Measurements from ENCODE around the gene MCF2L. TPM values are rescaled to one million over a fixed set of nuclear protein-coding genes. Genes with fewer than 3 reads are reported as not detected.

Gene MCF2L
- total RNA-seq, 1 donor from 2014 or later, result 41.2 TPM

DNA sequence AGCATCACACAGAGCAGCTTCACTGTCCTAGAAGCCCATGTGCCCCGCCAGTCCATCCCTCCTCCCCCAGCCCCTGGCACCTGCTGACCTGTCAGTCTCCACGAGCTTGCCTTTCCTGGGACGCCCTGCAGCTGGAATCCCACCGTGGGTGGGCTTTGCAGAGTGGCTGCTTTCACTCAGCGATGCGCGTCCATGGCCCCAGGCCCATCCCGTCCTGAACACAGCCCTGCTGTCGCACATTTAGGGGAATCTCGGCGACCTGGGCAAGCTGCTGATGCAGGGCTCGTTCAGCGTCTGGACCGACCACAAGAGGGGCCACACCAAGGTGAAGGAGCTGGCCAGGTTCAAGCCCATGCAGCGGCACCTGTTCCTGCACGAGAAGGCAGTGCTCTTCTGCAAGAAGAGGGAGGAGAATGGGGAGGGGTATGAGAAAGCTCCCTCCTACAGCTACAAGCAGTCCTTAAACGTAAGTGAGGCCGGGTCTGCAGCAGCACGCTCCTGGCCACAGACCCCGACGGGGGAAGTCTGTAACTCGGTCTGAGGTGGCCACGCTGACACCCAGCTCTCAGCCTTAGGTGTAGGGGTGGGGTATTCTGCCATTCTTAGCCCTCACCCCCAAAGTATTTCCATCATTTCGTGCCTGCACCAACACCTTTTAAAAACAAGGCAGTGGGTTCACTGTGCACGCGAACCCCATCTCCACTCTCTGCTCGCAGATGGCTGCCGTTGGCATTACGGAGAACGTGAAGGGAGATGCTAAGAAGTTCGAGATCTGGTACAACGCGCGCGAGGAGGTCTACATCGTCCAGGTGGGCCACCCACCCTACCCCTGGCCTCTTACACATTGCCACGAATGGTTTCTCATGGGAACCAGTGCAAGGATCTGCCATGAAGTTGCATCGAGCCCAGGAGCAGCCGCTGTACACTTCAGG, 118.2 kb downstream of the MCF2L start:
- no peak overlapping the region for H3K27ac ChIP-seq (replicated peaks)
- no peaks in the 10 kb centered on the region for H3K9me3 ChIP-seq (replicated peaks)
- H3K36me3 ChIP-seq, result peaks cover 74% of the 10 kb centered on the region
- DNase-seq, result peak; percentile 9
- no peak overlapping the region for H3K4me3 ChIP-seq
- intact Hi-C loops (cut with micrococcal nuclease), result no loop called here
- H3K27me3 ChIP-seq (ENCODE audit: low read depth), result no peaks in the 10 kb centered on the region
- TF ChIP-seq, protein P1, sequence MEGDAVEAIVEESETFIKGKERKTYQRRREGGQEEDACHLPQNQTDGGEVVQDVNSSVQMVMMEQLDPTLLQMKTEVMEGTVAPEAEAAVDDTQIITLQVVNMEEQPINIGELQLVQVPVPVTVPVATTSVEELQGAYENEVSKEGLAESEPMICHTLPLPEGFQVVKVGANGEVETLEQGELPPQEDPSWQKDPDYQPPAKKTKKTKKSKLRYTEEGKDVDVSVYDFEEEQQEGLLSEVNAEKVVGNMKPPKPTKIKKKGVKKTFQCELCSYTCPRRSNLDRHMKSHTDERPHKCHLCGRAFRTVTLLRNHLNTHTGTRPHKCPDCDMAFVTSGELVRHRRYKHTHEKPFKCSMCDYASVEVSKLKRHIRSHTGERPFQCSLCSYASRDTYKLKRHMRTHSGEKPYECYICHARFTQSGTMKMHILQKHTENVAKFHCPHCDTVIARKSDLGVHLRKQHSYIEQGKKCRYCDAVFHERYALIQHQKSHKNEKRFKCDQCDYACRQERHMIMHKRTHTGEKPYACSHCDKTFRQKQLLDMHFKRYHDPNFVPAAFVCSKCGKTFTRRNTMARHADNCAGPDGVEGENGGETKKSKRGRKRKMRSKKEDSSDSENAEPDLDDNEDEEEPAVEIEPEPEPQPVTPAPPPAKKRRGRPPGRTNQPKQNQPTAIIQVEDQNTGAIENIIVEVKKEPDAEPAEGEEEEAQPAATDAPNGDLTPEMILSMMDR (IDR thresholded peaks at IDR 0.05; ENCODE audit: borderline replicate concordance), result no peak
- peaks cover 14% of the 10 kb centered on the region for H3K4me1 ChIP-seq

DNA sequence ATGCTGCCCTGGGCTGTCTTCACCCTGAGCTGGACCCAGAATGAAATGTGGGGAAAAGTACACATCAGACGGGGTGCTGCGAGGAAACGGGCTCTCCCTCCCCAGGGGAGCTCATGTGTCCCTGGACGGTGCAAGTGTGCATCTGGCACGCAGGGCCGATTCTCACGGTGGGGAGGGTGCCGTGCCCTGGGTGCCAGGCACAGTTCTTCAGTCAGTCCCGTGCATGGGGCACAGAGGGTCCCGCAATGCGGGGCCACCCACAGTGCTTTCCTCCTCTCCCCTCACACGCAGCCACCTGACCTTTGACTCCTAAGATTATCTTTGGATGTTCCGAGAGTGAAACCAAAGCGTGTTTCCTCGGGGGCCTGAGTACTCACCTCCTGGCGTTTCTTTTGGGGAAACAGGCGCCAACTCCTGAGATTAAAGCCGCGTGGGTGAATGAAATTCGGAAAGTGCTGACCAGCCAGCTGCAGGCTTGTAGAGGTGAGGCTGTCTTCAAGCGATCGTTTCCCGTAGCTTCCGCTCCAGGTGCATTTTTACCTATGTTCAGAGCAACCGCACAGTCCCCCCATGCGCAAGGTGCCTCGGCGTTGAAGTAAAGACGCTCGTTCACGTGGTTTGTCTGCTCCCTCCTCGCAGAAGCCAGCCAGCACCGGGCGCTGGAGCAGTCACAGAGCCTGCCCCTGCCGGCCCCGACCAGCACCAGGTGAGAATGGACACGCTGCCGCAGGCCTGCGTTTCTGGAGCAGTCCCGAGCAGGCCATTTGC, 119.1 kb downstream of the MCF2L start:
- TF ChIP-seq, protein P1 (IDR thresholded peaks at IDR 0.05; ENCODE audit: borderline replicate concordance), result no peak
- Histone ChIP-seq H3K36me3 (peaks cover 67% of the 10 kb centered on the region), H3K27ac (replicated peaks) (no peak overlapping the region), H3K4me1 (peaks cover 10% of the 10 kb centered on the region), H3K27me3 (ENCODE audit: low read depth) (no peaks in the 10 kb centered on the region), H3K9me3 (replicated peaks) (no peaks in the 10 kb centered on the region), H3K4me3 (no peak overlapping the region)
- DNase-seq, result peak; percentile 5
- intact Hi-C loops (cut with micrococcal nuclease), result no loop called here

DNA sequence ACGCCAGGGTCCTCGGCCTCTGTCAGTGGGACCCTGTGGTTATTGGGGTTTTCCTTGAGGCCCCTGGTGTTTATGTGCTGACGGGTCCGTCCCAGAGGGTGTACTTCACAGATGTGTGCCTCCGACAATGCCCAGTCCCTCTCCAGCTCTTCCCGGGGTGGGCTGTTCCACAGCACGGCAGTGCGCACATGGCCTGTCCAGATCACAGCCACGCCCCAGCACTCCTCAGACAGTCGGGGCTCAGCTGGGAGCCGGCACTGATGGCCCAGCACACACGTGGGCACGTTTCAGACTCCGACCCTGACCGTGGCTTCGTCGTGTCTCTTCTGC, 119.6 kb downstream of the MCF2L start:
- no peaks in the 10 kb centered on the region for H3K27me3 ChIP-seq (ENCODE audit: low read depth)
- H3K36me3 ChIP-seq, result peaks cover 62% of the 10 kb centered on the region
- H3K4me3 ChIP-seq, result no peak overlapping the region

DNA sequence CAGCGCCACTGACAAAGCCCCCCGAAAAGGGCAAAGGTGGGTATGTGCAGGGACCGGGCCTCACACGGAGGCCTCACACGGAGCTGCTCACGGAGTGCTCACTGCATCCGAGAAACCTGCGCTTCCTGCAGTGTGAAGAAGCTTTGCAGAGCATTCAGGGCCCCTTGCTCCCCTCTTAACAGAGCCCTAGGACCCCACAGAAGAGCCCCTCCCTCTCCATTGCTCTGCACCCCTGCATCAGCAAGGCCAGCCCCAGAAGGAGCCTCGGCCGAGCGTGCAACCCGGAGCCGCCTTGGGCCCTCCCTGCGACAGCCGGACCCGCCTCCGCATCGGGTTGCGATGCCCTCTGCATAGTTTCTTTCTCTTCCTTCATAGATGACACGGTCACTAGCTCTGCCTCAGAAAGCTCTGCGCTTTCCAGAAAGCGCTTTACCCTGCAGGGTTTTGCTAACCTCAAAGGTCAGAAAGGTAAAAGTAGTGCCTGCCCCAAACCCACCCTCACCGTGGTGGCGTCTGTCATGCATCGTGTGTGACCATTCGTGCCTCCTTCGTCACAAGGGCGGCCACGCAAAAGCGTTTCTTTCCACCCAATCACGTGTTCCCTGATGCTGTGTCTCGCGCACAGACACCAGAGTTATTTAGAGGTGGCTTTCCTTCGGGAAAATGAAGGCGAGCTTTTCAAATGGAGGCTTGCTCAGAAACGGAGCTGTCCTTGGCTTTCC, 120.8 kb downstream of the MCF2L start:
- Histone ChIP-seq H3K27ac (replicated peaks) (no peak overlapping the region), H3K36me3 (peaks cover 63% of the 10 kb centered on the region), H3K27me3 (ENCODE audit: low read depth) (no peaks in the 10 kb centered on the region), H3K9me3 (replicated peaks) (no peaks in the 10 kb centered on the region), H3K4me1 (no peaks in the 10 kb centered on the region), H3K4me3 (no peak overlapping the region)
- DNase-seq, result peak; percentile 7
- TF ChIP-seq, protein P1 (IDR thresholded peaks at IDR 0.05; ENCODE audit: borderline replicate concordance), result no peak
- intact Hi-C loops (cut with micrococcal nuclease), result no loop called here

More for the DNA sequence above, 119.6 kb downstream of the MCF2L start:
- peak; percentile 10 for DNase-seq
- TF ChIP-seq, protein P1 (IDR thresholded peaks at IDR 0.05; ENCODE audit: borderline replicate concordance), result no peak
- Histone ChIP-seq H3K9me3 (replicated peaks) (no peaks in the 10 kb centered on the region), H3K4me1 (peaks cover 4% of the 10 kb centered on the region), H3K27ac (replicated peaks) (no peak overlapping the region)
- intact Hi-C loops (cut with micrococcal nuclease), result no loop called here

DNA sequence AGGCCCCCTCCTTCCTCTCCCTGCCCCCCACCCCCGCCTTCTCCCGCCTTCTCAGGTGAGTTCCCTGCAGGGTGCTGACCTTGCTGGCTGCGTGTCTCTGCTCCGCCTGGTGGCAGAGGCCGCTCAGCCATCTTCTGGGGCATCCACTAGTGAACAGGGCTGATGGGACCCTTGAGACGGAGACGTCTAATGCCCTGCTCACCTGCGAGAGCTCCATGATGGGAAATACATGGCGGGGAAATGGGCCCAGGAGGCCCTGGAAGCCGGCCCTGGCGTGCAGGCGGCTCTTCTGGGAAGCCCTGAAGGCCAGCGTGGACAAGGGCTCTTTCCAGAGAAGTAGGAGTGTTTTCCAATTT, 121.4 kb downstream of the MCF2L start:
- Histone ChIP-seq H3K9me3 (replicated peaks) (no peaks in the 10 kb centered on the region), H3K4me1 (no peaks in the 10 kb centered on the region), H3K4me3 (no peak overlapping the region), H3K36me3 (peaks cover 58% of the 10 kb centered on the region), H3K27me3 (ENCODE audit: low read depth) (no peaks in the 10 kb centered on the region), H3K27ac (replicated peaks) (no peak overlapping the region)
- no peak for DNase-seq
- intact Hi-C loops (cut with micrococcal nuclease), result no loop called here
- TF ChIP-seq, protein P1 (IDR thresholded peaks at IDR 0.05; ENCODE audit: borderline replicate concordance), result no peak
